KOPT-K1 (cell line): Measurements from ENCODE around the gene TMEM131L.

ENCODE experiments used
- H3K27ac ChIP-seq: fragments of 200-600 bp; sonication (generic); 2 replicates; pipeline ENCODE4 v1.5.1; 2016; ENCODE audit warnings: antibody characterized with exemption, mild to moderate bottlenecking, low read depth, low read length; ENCODE audit not compliant: poor library complexity, severe bottlenecking
- H3K36me3 ChIP-seq: fragments of 200-600 bp; sonication (generic); 2 replicates; pipeline ENCODE4 v1.5.1; 2017; ENCODE audit warnings: antibody characterized with exemption, mild to moderate bottlenecking, low read length, moderate library complexity; ENCODE audit not compliant: insufficient read depth
- H3K9me3 ChIP-seq: fragments of 200-600 bp; sonication (generic); 2 replicates; pipeline ENCODE4 v1.5.1; 2017; ENCODE audit warnings: antibody characterized with exemption, low read length, mild to moderate bottlenecking; ENCODE audit not compliant: insufficient read depth, poor library complexity, severe bottlenecking

Gene TMEM131L

GRCh38 chr4:153618833-153619232, 152.7 kb downstream of the TMEM131L start:
- Histone ChIP-seq H3K27ac (no peak overlapping the region), H3K9me3 (no peaks in the 10 kb centered on the region), H3K36me3 (peaks cover 99% of the 10 kb centered on the region)

GRCh38 chr4:153619811-153620210, 153.7 kb downstream of the TMEM131L start:
- H3K36me3 ChIP-seq: peaks cover 99% of the 10 kb centered on the region
- H3K9me3 ChIP-seq: no peaks in the 10 kb centered on the region
- H3K27ac ChIP-seq: no peak overlapping the region

GRCh38 chr4:153620352-153620751, 154.2 kb downstream of the TMEM131L start:
- no peaks in the 10 kb centered on the region for H3K9me3 ChIP-seq
- H3K36me3 ChIP-seq: peaks cover 99% of the 10 kb centered on the region
- no peak overlapping the region for H3K27ac ChIP-seq

GRCh38 chr4:153622093-153622492, 155.9 kb downstream of the TMEM131L start:
- no peak overlapping the region for H3K27ac ChIP-seq
- peaks cover 100% of the 10 kb centered on the region for H3K36me3 ChIP-seq
- H3K9me3 ChIP-seq: no peaks in the 10 kb centered on the region

- Histone ChIP-seq H3K36me3 (peaks cover 100% of the 10 kb centered on the region), H3K9me3 (no peaks in the 10 kb centered on the region), H3K27ac (no peak overlapping the region)
Measured at GRCh38 chr4:153622778-153623240, 156.6 kb downstream of the TMEM131L start.

GRCh38 chr4:153623491-153623890, 157.3 kb downstream of the TMEM131L start:
- Histone ChIP-seq H3K9me3 (no peaks in the 10 kb centered on the region), H3K27ac (no peak overlapping the region), H3K36me3 (peaks cover 100% of the 10 kb centered on the region)

GRCh38 chr4:153628796-153629315, 162.7 kb downstream of the TMEM131L start:
- Histone ChIP-seq H3K9me3 (no peaks in the 10 kb centered on the region), H3K27ac (no peak overlapping the region), H3K36me3 (peaks cover 100% of the 10 kb centered on the region)

GRCh38 chr4:153629776-153630175, 163.6 kb downstream of the TMEM131L start:
- Histone ChIP-seq H3K36me3 (peaks cover 100% of the 10 kb centered on the region), H3K27ac (no peak overlapping the region), H3K9me3 (no peaks in the 10 kb centered on the region)

GRCh38 chr4:153634738-153635353, 168.7 kb downstream of the TMEM131L start:
- Histone ChIP-seq H3K27ac (no peak overlapping the region), H3K36me3 (peaks cover 90% of the 10 kb centered on the region), H3K9me3 (no peaks in the 10 kb centered on the region)

GRCh38 chr4:153635846-153636245, 169.7 kb downstream of the TMEM131L start:
- peaks cover 80% of the 10 kb centered on the region for H3K36me3 ChIP-seq
- H3K9me3 ChIP-seq: no peaks in the 10 kb centered on the region
- no peak overlapping the region for H3K27ac ChIP-seq

GRCh38 chr4:153637201-153637600, 171.0 kb downstream of the TMEM131L start:
- H3K36me3 ChIP-seq: peaks cover 67% of the 10 kb centered on the region

GRCh38 chr4:153638011-153638410, 171.9 kb downstream of the TMEM131L start:
- Histone ChIP-seq H3K9me3 (no peaks in the 10 kb centered on the region), H3K36me3 (peaks cover 59% of the 10 kb centered on the region), H3K27ac (no peak overlapping the region)

More at GRCh38 chr4:153637201-153637600, 171.0 kb downstream of the TMEM131L start:
- H3K9me3 ChIP-seq: no peaks in the 10 kb centered on the region
- no peak overlapping the region for H3K27ac ChIP-seq

GRCh38 chr4:153638999-153639398, 172.8 kb downstream of the TMEM131L start:
- H3K9me3 ChIP-seq: no peaks in the 10 kb centered on the region
- peaks cover 49% of the 10 kb centered on the region for H3K36me3 ChIP-seq
- no peak overlapping the region for H3K27ac ChIP-seq

GRCh38 chr4:153639833-153640802, 174.0 kb downstream of the TMEM131L start:
- Histone ChIP-seq H3K9me3 (peaks cover under 1% of the 10 kb centered on the region), H3K36me3 (peaks cover 38% of the 10 kb centered on the region), H3K27ac (no peak overlapping the region)

- no peak overlapping the region for H3K27ac ChIP-seq
- peaks cover 3% of the 10 kb centered on the region for H3K9me3 ChIP-seq
- H3K36me3 ChIP-seq: peaks cover 24% of the 10 kb centered on the region
Measured at GRCh38 chr4:153641532-153641931, 175.4 kb downstream of the TMEM131L start.
